Cardiac muscle cell (in vitro differentiated cells and primary cell): ENCODE measurements around the gene CD82. TPM values are rescaled to one million over a fixed set of nuclear protein-coding genes. Genes with fewer than 3 reads are reported as not detected.

Experiments used
- DNase-seq, 2 donors: peaks; one replicate each; pipeline versions ENCODE4 v3.0.0 to v3.0.0-alpha.2; 2010 to 2017; ENCODE audit warnings: low read depth in 1 of 2, low spot score in 1 of 2
- H3K27ac ChIP-seq: fragments of 200-600 bp; sonication (generic); 2 replicates; pipeline ENCODE4 v1.5.1; 2016
- H3K27me3 ChIP-seq: fragments of 200-600 bp; sonication (generic); 2 replicates; pipeline ENCODE4 v1.6.0; 2016; ENCODE audit warnings: control low read depth
- H3K36me3 ChIP-seq: fragments of 200-600 bp; sonication (generic); 2 replicates; pipeline ENCODE4 v1.5.1; 2016; ENCODE audit warnings: control low read depth
- H3K4me1 ChIP-seq: fragments of 200-600 bp; sonication (generic); 2 replicates; pipeline ENCODE4 v1.8.1; 2017; ENCODE audit warnings: low read depth, mild to moderate bottlenecking, mixed run types
- H3K4me3 ChIP-seq: fragments of 200-600 bp; sonication (generic); 2 replicates; pipeline ENCODE4 v1.5.1; 2016; ENCODE audit warnings: mild to moderate bottlenecking
- H3K9me3 ChIP-seq: fragments of 200-600 bp; sonication (generic); 2 replicates; pipeline ENCODE4 v1.5.1; 2017; ENCODE audit warnings: low read depth, mild to moderate bottlenecking, control low read depth
- polyA plus RNA-seq: library from polyadenylated mRNA; unstranded; fragments of >200 nt; fragmentation: Nextera tagmentation; extraction: Ambion mirVana; gene quantifications from 2 replicates; pipeline ENCODE4 v1.2.1, GENCODE V29; 2016
- total RNA-seq: library from RNA; depleted of rRNA; stranded (reverse); fragments of >200 nt; gene quantifications from 2 replicates; pipeline ENCODE4 v1.2.3, GENCODE V29; 2016
- TF ChIP-seq, protein P1 (sequence below): IDR thresholded peaks from 2 replicates; pipeline ENCODE4 v1.5.1; 2012; ENCODE audit warnings: low read depth, mild to moderate bottlenecking, low read length

CD82 gene
- total and polyA plus RNA-seq, 2 experiments from 2014 or later = 14.8 to 33.9 TPM

DNA sequence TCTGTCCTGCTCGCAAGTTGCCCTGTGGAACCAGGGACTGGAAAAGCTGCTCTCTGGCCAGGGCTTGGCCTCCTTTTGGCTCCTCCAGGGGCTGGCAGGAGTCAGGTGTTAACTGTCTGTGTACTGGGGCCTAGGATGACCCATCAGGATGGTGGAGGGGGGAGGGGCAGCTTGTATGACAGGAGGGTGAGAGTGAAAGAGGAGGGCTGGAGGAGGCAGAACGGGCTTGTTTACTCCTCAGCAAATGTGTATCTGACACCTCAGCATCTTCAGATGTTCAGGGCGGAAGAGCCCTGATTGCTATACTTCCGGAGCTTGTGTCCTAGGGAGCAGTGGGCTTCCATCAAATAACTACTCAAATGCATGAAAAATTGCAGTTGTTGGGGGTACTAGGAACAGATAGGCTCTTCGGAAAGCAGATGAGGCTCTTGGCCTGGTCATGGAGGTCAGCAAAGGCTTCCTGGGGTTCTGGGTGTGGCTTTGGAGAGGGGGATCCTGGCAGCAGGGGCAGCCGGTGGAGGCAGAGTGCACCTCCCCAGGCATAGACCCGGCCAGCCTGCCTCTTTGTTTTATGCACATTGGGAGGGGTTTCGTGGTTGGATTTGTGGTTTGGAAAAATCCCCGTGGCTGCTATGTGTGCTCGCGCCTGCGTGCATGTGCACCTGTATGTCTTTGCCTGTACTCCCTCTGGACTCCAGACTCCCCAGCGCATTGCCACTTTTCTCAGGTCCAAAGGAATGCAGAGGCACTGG, 31.2 kb downstream of the CD82 start:
- no peaks in the 10 kb centered on the region for H3K27me3 ChIP-seq
- no peaks in the 10 kb centered on the region for H3K36me3 ChIP-seq
- peak overlapping the region; percentile 14 for H3K27ac ChIP-seq
- TF ChIP-seq, protein P1, sequence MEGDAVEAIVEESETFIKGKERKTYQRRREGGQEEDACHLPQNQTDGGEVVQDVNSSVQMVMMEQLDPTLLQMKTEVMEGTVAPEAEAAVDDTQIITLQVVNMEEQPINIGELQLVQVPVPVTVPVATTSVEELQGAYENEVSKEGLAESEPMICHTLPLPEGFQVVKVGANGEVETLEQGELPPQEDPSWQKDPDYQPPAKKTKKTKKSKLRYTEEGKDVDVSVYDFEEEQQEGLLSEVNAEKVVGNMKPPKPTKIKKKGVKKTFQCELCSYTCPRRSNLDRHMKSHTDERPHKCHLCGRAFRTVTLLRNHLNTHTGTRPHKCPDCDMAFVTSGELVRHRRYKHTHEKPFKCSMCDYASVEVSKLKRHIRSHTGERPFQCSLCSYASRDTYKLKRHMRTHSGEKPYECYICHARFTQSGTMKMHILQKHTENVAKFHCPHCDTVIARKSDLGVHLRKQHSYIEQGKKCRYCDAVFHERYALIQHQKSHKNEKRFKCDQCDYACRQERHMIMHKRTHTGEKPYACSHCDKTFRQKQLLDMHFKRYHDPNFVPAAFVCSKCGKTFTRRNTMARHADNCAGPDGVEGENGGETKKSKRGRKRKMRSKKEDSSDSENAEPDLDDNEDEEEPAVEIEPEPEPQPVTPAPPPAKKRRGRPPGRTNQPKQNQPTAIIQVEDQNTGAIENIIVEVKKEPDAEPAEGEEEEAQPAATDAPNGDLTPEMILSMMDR = no peak
- H3K4me3 ChIP-seq = no peak overlapping the region
- no peaks in the 10 kb centered on the region for H3K9me3 ChIP-seq
- peaks cover 17% of the 10 kb centered on the region for H3K4me1 ChIP-seq
- no peak for DNase-seq

DNA sequence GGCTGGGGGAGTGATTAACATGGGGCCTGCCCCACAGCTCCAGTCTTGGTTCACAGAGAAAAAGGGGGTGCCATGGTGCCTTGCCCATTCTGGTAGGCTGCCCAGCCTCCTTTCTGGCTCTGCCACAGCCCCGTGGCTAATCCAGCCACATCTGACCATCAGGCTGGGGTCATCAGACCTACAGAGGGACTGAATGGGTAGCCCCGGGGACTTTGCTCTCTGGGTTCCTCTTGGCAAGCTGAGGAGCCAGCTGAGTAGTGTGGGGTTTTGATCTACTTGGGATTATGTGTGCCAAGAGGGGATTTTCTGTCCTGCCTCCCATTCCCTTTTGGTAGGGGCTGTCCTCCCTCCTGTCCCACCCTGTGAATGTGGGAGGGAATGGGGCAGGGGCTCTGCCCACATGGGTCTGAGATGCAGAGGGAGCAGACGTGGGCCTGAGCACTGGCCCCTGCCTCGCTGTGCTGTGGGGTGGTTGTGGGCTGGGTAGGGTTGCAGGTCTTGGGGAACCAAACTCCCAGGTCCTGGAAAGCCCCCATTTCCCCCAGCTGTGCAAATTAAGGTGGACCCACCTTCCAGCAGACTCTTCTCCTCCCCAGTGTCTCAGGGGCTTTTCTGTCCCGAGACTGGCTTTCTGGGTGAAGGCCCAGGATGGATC, 32.0 kb downstream of the CD82 start:
- Histone ChIP-seq H3K4me3 (no peak overlapping the region), H3K9me3 (no peaks in the 10 kb centered on the region), H3K27ac (no peak overlapping the region), H3K36me3 (no peaks in the 10 kb centered on the region), H3K4me1 (peaks cover 12% of the 10 kb centered on the region), H3K27me3 (no peaks in the 10 kb centered on the region)
- TF ChIP-seq, protein P1 = no peak
- DNase-seq = no peak

DNA sequence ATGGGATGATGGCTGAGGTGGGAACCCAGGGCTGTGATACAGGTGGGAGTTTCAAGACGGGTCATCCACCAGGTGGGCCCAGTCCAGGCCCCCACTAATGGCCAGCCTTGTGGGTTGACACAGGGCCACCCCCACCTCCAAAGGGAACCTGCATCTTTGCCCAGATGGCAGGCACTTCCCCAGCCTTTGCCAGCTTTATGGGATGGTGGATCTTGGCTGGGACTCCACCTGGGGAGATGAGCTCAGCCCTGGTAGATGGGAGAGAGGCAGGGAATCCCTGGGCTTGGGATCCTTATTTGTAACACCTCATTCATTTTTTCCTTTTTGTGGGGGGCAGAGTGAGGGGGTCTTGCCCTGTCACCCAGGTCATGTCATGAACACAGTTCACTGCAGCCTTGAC, 33.4 kb downstream of the CD82 start:
- Histone ChIP-seq H3K9me3 (no peaks in the 10 kb centered on the region), H3K27me3 (no peaks in the 10 kb centered on the region), H3K36me3 (no peaks in the 10 kb centered on the region), H3K27ac (no peak overlapping the region), H3K4me1 (no peaks in the 10 kb centered on the region), H3K4me3 (no peak overlapping the region)
- TF ChIP-seq, protein P1 = no peak
- no peak for DNase-seq

DNA sequence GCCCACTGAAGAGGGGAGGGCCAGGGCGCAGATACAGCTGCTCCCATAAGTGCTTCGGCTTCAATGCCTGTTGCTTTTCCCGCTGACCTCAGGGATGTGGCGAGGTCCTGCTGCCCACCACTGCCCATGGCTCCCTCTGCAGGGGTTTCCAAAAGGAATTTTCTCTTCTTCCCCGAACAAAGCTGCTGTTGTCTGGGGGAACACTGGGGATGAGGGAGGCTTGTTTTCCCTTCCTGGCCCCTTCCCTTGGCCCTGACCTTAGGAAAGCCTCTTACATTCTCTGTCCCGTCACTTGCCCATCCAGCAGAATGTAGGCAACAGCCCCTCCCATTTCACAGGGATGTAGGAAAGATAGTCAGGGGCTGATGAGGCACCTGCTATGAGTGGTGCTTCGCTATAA, 34.8 kb downstream of the CD82 start:
- Histone ChIP-seq H3K27ac (no peak overlapping the region), H3K9me3 (no peaks in the 10 kb centered on the region), H3K4me1 (no peaks in the 10 kb centered on the region), H3K36me3 (no peaks in the 10 kb centered on the region), H3K27me3 (no peaks in the 10 kb centered on the region), H3K4me3 (no peak overlapping the region)
- TF ChIP-seq, protein P1 = no peak
- no peak for DNase-seq

DNA sequence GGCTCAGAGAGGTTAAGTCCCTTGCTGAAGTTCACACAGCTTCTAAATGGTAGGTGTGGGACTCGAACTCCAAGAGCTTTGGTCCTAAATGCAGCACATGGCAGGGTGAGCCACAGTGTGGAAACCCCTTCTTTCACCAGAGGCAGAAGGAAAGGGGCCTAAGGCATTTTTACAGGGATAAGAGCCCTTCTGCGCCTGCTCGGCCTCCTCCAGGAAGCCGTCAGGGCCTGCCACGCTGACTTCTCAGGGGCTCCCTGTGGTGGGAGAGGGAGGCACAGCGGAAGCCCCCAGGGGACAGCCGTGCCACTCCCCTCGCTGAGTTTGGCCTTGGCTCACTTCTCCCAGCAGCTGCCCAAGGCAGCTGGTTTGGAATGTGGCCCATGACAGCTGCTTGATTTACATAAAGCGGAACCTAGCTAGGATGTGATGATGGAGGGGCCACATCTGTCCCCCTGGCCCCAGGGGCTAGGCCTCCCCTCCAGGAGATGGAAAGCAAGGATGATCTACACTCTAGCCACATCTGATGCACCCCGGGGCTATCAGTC, 35.4 kb downstream of the CD82 start:
- Histone ChIP-seq H3K36me3 (no peaks in the 10 kb centered on the region), H3K4me3 (no peak overlapping the region), H3K27ac (no peak overlapping the region), H3K9me3 (no peaks in the 10 kb centered on the region), H3K27me3 (no peaks in the 10 kb centered on the region), H3K4me1 (no peaks in the 10 kb centered on the region)
- TF ChIP-seq, protein P1 = no peak
- DNase-seq = peak in 1 of 2 donors; percentile 50
